Osteocyte (in vitro differentiated cells): Measurements from ENCODE around the gene DGKG. TPM values are rescaled to one million over a fixed set of nuclear protein-coding genes. Genes with fewer than 3 reads are reported as not detected.

Experiments used
- DNase-seq: peaks from one replicate; pipeline ENCODE4 v3.0.0; 2021; ENCODE audit warnings: mixed read lengths; ENCODE audit not compliant: unreplicated experiment; ENCODE audit errors: extremely low spot score
- H3K27ac Mint-ChIP-seq: one replicate; pipeline ENCODE4 v1.8.0; 2021; ENCODE audit warnings: mild to moderate bottlenecking, mixed read lengths; ENCODE audit not compliant: unreplicated experiment
- H3K27me3 Mint-ChIP-seq: one replicate; pipeline ENCODE4 v1.8.0; 2021; ENCODE audit warnings: mixed read lengths; ENCODE audit not compliant: unreplicated experiment
- H3K36me3 Mint-ChIP-seq: one replicate; pipeline ENCODE4 v1.8.0; 2021; ENCODE audit warnings: mixed read lengths; ENCODE audit not compliant: unreplicated experiment
- H3K4me1 Mint-ChIP-seq: one replicate; pipeline ENCODE4 v1.8.0; 2021; ENCODE audit warnings: mixed read lengths; ENCODE audit not compliant: unreplicated experiment
- H3K4me3 Mint-ChIP-seq: one replicate; pipeline ENCODE4 v1.8.0; 2021; ENCODE audit warnings: mild to moderate bottlenecking, moderate library complexity, mixed read lengths; ENCODE audit not compliant: unreplicated experiment
- H3K9me3 Mint-ChIP-seq: one replicate; pipeline ENCODE4 v1.8.0; 2021; ENCODE audit warnings: mixed read lengths; ENCODE audit not compliant: unreplicated experiment
- total RNA-seq: library from RNA; stranded (reverse); gene quantifications from 2 replicates; pipeline ENCODE4 v1.2.1, GENCODE V29; 2021
- TF ChIP-seq, protein P1 (sequence below): fragments of 200-600 bp; sonication (generic); IDR thresholded peaks from 2 replicates; pipeline ENCODE4 v1.5.0; 2021; ENCODE audit warnings: antibody characterized with exemption, mild to moderate bottlenecking, moderate library complexity

The DGKG gene
- total RNA-seq, 1 donor from 2014 or later, result not detected

- Mint-ChIP-seq H3K9me3 (no peaks in the 10 kb centered on the region), H3K27me3 (peaks cover 22% of the 10 kb centered on the region), H3K4me3 (no peak overlapping the region), H3K4me1 (no peaks in the 10 kb centered on the region), H3K27ac (no peak overlapping the region), H3K36me3 (no peaks in the 10 kb centered on the region)
- TF ChIP-seq, protein P1, sequence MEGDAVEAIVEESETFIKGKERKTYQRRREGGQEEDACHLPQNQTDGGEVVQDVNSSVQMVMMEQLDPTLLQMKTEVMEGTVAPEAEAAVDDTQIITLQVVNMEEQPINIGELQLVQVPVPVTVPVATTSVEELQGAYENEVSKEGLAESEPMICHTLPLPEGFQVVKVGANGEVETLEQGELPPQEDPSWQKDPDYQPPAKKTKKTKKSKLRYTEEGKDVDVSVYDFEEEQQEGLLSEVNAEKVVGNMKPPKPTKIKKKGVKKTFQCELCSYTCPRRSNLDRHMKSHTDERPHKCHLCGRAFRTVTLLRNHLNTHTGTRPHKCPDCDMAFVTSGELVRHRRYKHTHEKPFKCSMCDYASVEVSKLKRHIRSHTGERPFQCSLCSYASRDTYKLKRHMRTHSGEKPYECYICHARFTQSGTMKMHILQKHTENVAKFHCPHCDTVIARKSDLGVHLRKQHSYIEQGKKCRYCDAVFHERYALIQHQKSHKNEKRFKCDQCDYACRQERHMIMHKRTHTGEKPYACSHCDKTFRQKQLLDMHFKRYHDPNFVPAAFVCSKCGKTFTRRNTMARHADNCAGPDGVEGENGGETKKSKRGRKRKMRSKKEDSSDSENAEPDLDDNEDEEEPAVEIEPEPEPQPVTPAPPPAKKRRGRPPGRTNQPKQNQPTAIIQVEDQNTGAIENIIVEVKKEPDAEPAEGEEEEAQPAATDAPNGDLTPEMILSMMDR, result no peak
- DNase-seq, result no peak
Measured at GRCh38 chr3:186127463-186127862, 234.6 kb downstream of the DGKG start.

- H3K4me1 Mint-ChIP-seq, result peaks cover 6% of the 10 kb centered on the region
- H3K9me3 Mint-ChIP-seq, result no peaks in the 10 kb centered on the region
- DNase-seq, result no peak
- no peak overlapping the region for H3K27ac Mint-ChIP-seq
- no peak overlapping the region for H3K4me3 Mint-ChIP-seq
- TF ChIP-seq, protein P1, result no peak
- H3K36me3 Mint-ChIP-seq, result no peaks in the 10 kb centered on the region
- H3K27me3 Mint-ChIP-seq, result peaks cover 21% of the 10 kb centered on the region
Measured at GRCh38 chr3:186125118-186125517, 236.9 kb downstream of the DGKG start.

DNA sequence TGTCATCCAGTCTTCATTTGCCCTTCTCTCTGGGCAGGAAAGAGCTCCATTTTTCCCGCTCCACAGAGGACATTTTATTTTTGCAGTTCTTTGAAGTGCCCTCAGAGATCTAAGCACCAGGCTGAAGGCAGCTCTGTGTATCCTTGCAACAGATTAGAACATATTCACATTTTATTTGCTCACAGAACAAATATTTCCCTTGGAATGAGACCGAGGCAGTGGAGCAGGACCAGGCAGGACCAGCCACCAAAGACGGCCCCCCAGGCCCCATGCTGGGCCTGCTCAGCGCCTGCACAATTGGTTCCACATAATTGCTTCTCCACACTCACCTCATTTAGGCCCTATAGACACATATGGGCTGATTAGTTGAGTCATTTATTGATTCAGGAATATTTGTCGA is 237.4 kb downstream of the DGKG start:
- Mint-ChIP-seq H3K36me3 (no peaks in the 10 kb centered on the region), H3K27ac (no peak overlapping the region), H3K4me3 (no peak overlapping the region), H3K9me3 (no peaks in the 10 kb centered on the region), H3K27me3 (peaks cover 23% of the 10 kb centered on the region), H3K4me1 (peaks cover 6% of the 10 kb centered on the region)
- DNase-seq, result no peak
- TF ChIP-seq, protein P1, result no peak

DNA sequence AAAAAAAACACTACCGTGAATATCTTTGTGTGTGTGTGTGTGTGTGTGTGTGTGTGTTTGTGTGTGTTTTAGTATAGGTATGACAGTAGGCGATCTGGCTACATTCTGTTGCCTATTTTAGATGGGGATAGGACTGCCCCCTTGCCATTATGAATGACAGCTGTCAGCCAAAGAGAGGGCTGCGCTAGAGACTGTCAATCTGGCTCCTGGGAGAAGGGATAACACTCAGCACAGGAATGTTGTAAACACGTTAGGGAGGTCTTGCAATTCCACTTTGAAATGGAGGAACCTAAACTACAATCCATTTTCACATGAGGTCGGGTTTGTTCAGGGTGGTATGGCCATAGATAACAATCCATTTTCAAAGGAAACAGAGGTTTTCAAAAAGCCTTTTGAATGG is 239.0 kb downstream of the DGKG start:
- TF ChIP-seq, protein P1, result no peak
- Mint-ChIP-seq H3K27me3 (peaks cover 38% of the 10 kb centered on the region), H3K9me3 (no peaks in the 10 kb centered on the region), H3K4me3 (no peak overlapping the region), H3K36me3 (no peaks in the 10 kb centered on the region), H3K4me1 (peaks cover 6% of the 10 kb centered on the region), H3K27ac (no peak overlapping the region)
- DNase-seq, result no peak

DNA sequence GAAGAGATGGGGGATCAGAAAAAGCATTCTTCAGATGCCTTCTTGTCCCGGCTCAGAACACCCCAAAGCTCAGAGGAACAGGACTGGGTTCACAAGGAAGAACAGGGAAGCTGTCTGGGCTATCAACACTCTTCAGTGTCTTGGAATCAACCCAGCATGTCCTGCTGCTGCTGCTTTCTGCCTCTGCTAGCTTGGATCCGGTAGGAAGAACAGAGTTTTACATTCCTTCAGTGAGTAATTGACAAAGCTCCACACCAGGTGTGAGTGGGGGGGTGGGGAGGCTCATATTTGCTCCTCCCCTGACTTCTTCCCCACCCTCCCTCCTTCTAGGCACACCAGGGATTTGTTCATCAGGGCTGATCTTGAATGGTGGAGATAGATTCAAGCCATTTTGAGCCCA is 240.1 kb downstream of the DGKG start:
- Mint-ChIP-seq H3K4me1 (peaks cover 6% of the 10 kb centered on the region), H3K27ac (no peak overlapping the region), H3K9me3 (no peaks in the 10 kb centered on the region), H3K36me3 (no peaks in the 10 kb centered on the region), H3K4me3 (no peak overlapping the region), H3K27me3 (peaks cover 45% of the 10 kb centered on the region)
- no peak for DNase-seq
- TF ChIP-seq, protein P1, result no peak
